HepG2 (cell line): ENCODE results near the gene NAPB. TPM values are rescaled to one million over a fixed set of nuclear protein-coding genes. Genes with fewer than 3 reads are reported as not detected.

Source experiments
- ATRX ChIP-seq: sonication (generic); formaldehyde crosslinking; IDR thresholded peaks from 2 replicates; pipeline ENCODE4 v1.4.0; 2020; ENCODE audit warnings: missing genetic modification reagents, borderline replicate concordance
- BCLAF1 ChIP-seq: fragments of 450-650 bp; IDR thresholded peaks from 2 replicates; pipeline ENCODE4 v1.6.1; 2017; ENCODE audit warnings: mild to moderate bottlenecking
- CCAR2 ChIP-seq: fragments of 200-400 bp; formaldehyde crosslinking; optimal IDR thresholded peaks from 2 replicates; pipeline ENCODE3; 2018; ENCODE audit warnings: low read depth, mild to moderate bottlenecking, low read length, moderate library complexity
- FOXA3 ChIP-seq: IDR thresholded peaks from 2 replicates; pipeline ENCODE4 v1.6.1; 2016; ENCODE audit warnings: missing genetic modification reagents, missing compliant biosample characterization
- FOXM1 ChIP-seq: sonication (generic); formaldehyde crosslinking; IDR thresholded peaks from 2 replicates; pipeline ENCODE4 v1.5.0; 2020; ENCODE audit warnings: missing genetic modification reagents
- GATAD1 ChIP-seq: IDR thresholded peaks from 2 replicates; pipeline ENCODE4 v1.6.1; 2016; ENCODE audit warnings: missing genetic modification reagents, missing compliant biosample characterization
- GMEB2 ChIP-seq: IDR thresholded peaks from 2 replicates; pipeline ENCODE4 v1.6.1; 2016; ENCODE audit warnings: missing biosample characterization, missing genetic modification reagents, low read depth
- HCFC1 ChIP-seq: fragments of 150-350 bp; IDR thresholded peaks from 2 replicates; pipeline ENCODE4 v1.6.1; 2014; ENCODE audit warnings: low read depth, low read length
- IKZF5 ChIP-seq: IDR thresholded peaks from 2 replicates; pipeline ENCODE4 v1.6.1; 2018; ENCODE audit warnings: missing genetic modification reagents, mild to moderate bottlenecking, missing compliant biosample characterization
- KLF11 ChIP-seq: IDR thresholded peaks from 2 replicates; pipeline ENCODE4 v1.6.1; 2016; ENCODE audit warnings: missing compliant biosample characterization
- NFKB2 ChIP-seq: sonication (generic); formaldehyde crosslinking; IDR thresholded peaks from 2 replicates; pipeline ENCODE4 v1.4.0; 2020; ENCODE audit warnings: missing genetic modification reagents, borderline replicate concordance
- PTBP1 ChIP-seq: fragments of 200-400 bp; formaldehyde crosslinking; IDR thresholded peaks from 2 replicates; pipeline ENCODE4 v1.6.1; 2018; ENCODE audit warnings: low read length, low read depth; ENCODE audit not compliant: poor library complexity, severe bottlenecking
- SETDB1 ChIP-seq: sonication (generic); formaldehyde crosslinking; IDR thresholded peaks from 2 replicates; pipeline ENCODE4 v1.5.1; 2020; ENCODE audit warnings: missing genetic modification reagents, mild to moderate bottlenecking, borderline replicate concordance
- TARDBP ChIP-seq: sonication (generic); formaldehyde crosslinking; IDR thresholded peaks from 2 replicates; pipeline ENCODE4 v1.8.0; 2022; ENCODE audit warnings: mild to moderate bottlenecking, missing genetic modification reagents
- ZBTB25 ChIP-seq: IDR thresholded peaks from 2 replicates; pipeline ENCODE4 v1.6.1; 2018; ENCODE audit warnings: missing genetic modification reagents
- ZBTB37 ChIP-seq: sonication (generic); formaldehyde crosslinking; IDR thresholded peaks from 2 replicates; pipeline ENCODE4 v1.4.0; 2020; ENCODE audit warnings: mild to moderate bottlenecking, missing genetic modification reagents
- ZNF44 ChIP-seq: sonication (generic); formaldehyde crosslinking; IDR thresholded peaks from 2 replicates; pipeline ENCODE4 v1.5.1; 2020; ENCODE audit warnings: mild to moderate bottlenecking, missing genetic modification reagents
- ZNF607 ChIP-seq: sonication (generic); formaldehyde crosslinking; IDR thresholded peaks from 2 replicates; pipeline ENCODE4 v1.5.1; 2020; ENCODE audit warnings: missing genetic modification reagents, mild to moderate bottlenecking, borderline replicate concordance
- ZNF616 ChIP-seq: sonication (generic); formaldehyde crosslinking; IDR thresholded peaks from 2 replicates; pipeline ENCODE4 v1.5.0; 2020; ENCODE audit warnings: low read depth, mild to moderate bottlenecking, missing genetic modification reagents
- ZNF775 ChIP-seq: sonication (generic); formaldehyde crosslinking; IDR thresholded peaks from 2 replicates; pipeline ENCODE4 v1.4.0; 2020; ENCODE audit warnings: missing genetic modification reagents, mild to moderate bottlenecking, moderate library complexity, borderline replicate concordance
- polyA plus RNA-seq, 8 experiments: library from polyadenylated mRNA; depleted of rRNA in 3 of 8; stranded (reverse) in 7 of 8; unstranded in 1 of 8; fragments of >200 nt; fragmentation: Illumina TruSeq in 4 of 8; extraction: Trizol in 4 of 8; gene quantifications; 2 replicates each; pipeline versions ENCODE4 v1.2.1 to v1.2.3, GENCODE V29; 2011 to 2016; ENCODE audit warnings: low read depth in 4 of 8, missing spikeins in 1 of 8, mixed read lengths in 1 of 8; ENCODE audit not compliant: insufficient read depth in 1 of 8
- total RNA-seq, 5 experiments: library from RNA; depleted of rRNA; stranded (reverse); fragments of >200 nt; fragmentation: Illumina TruSeq; extraction: Trizol; gene quantifications; 2 replicates each; pipeline ENCODE4 v1.2.3, GENCODE V29; 2016; ENCODE audit warnings: low read depth in 1 of 5

Gene NAPB
- total and polyA plus RNA-seq, 2 of the 13 experiments (the other 11 are each of a cell fraction or from before 2014, with no cell fraction given), result 15.2 to 16.1 TPM

- TF ChIP-seq PTBP1, result peak; percentile 27
- TF ChIP-seq KLF11 (CRISPR knock-in tag), result no peak
- peak; percentile 89 for TF ChIP-seq GATAD1 (CRISPR knock-in tag)
- no peak for TF ChIP-seq ZNF44 (CRISPR knock-in tag)
- peak; percentile 53 for TF ChIP-seq FOXM1 (CRISPR knock-in tag)
- peak; percentile 46; the same call in 1 of the 2 replicates for TF ChIP-seq ZBTB25 (CRISPR knock-in tag)
- TF ChIP-seq ZNF775 (CRISPR knock-in tag), result no peak
- TF ChIP-seq HCFC1, result peak; percentile 97
- peak; percentile 97 for TF ChIP-seq NFKB2
- TF ChIP-seq FOXA3 (CRISPR knock-in tag), result peak; percentile 52
- TF ChIP-seq ATRX (CRISPR knock-in tag), result no peak; the same call in 1 of the 2 replicates
- TF ChIP-seq CCAR2, result no peak
- TF ChIP-seq GMEB2, result peak; percentile 88
- no peak for TF ChIP-seq ZBTB37 (CRISPR knock-in tag)
- peak; percentile 98 for TF ChIP-seq TARDBP (CRISPR knock-in tag)
- TF ChIP-seq ZNF616 (CRISPR knock-in tag), result no peak; the same call in 1 of the 2 replicates
- TF ChIP-seq ZNF607 (CRISPR knock-in tag), result peak; percentile 87
- no peak for TF ChIP-seq SETDB1 (CRISPR knock-in tag)
- no peak for TF ChIP-seq BCLAF1
- TF ChIP-seq IKZF5 (CRISPR knock-in tag), result peak; percentile 93
These were observed at the start of gene NAPB (continued) for GRCh38 chr20:23420943-23421931.
